ENCODE results near the gene ANXA5.

ANXA5 gene

DNA sequence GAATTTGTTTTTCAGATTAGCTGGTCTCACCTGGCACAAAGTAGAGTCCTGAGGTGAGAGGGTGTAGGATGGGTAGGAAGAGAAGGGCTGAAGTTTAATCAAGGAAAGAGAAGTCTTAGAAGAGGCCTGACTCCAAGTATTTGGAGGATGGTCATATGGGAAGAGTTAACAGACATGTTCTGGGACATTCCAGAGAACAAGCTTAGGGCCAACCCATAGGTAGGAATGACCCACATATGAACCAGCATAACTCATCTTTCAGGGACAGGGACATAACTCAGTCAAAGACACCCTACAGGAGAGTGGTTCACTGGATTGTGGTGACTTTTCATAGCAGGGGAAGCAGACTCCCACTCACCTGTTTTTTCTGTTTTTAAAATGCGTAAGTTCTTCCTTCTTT is 27.9 kb upstream of the ANXA5 start:
- no peaks in the 10 kb centered on the region for H3K4me1 Mint-ChIP-seq
- ATAC-seq: no peak
- no peak overlapping the region for H3K4me3 Mint-ChIP-seq
- no peaks in the 10 kb centered on the region for H3K9me3 Mint-ChIP-seq
- H3K36me3 Mint-ChIP-seq: no peaks in the 10 kb centered on the region
- no peak overlapping the region for H3K27ac Mint-ChIP-seq
- H3K27me3 Mint-ChIP-seq: no peaks in the 10 kb centered on the region

DNA sequence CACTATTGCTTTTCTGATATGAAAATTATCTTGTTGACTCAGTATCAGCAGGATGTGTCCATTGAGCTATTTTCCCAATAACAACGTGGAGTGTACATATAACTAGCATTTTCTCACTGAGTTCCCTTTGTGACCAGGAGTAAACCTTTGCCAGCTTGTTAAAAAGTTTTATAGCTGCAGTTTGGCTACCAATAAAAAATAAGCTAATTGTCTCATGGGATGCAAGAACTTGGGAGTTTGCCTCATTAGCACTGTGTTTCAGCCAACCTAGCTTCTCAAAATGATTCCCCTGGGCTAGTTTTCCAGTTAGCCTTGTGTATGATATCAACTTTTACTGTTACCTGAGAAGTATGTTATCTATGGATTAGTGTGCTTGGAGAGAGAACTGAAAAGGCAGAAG is 24.9 kb upstream of the ANXA5 start:
- no peaks in the 10 kb centered on the region for H3K4me1 Mint-ChIP-seq
- H3K27ac Mint-ChIP-seq: no peak overlapping the region
- H3K4me3 Mint-ChIP-seq: no peak overlapping the region
- H3K9me3 Mint-ChIP-seq: no peaks in the 10 kb centered on the region
- H3K27me3 Mint-ChIP-seq: no peaks in the 10 kb centered on the region
- ATAC-seq: no peak
- H3K36me3 Mint-ChIP-seq: no peaks in the 10 kb centered on the region

- Mint-ChIP-seq H3K36me3 (no peaks in the 10 kb centered on the region), H3K4me1 (no peaks in the 10 kb centered on the region), H3K9me3 (no peaks in the 10 kb centered on the region), H3K27ac (no peak overlapping the region), H3K4me3 (no peak overlapping the region), H3K27me3 (peaks cover 10% of the 10 kb centered on the region)
- no peak for ATAC-seq
Observed at GRCh38 chr4:121720109-121720508, 23.3 kb upstream of the ANXA5 start.

- no peaks in the 10 kb centered on the region for H3K4me1 Mint-ChIP-seq
- H3K4me3 Mint-ChIP-seq: no peak overlapping the region
- H3K36me3 Mint-ChIP-seq: no peaks in the 10 kb centered on the region
- H3K9me3 Mint-ChIP-seq: no peaks in the 10 kb centered on the region
- peaks cover 28% of the 10 kb centered on the region for H3K27me3 Mint-ChIP-seq
- H3K27ac Mint-ChIP-seq: no peak overlapping the region
- ATAC-seq: no peak
Observed at GRCh38 chr4:121717680-121718237, 21.0 kb upstream of the ANXA5 start.

DNA sequence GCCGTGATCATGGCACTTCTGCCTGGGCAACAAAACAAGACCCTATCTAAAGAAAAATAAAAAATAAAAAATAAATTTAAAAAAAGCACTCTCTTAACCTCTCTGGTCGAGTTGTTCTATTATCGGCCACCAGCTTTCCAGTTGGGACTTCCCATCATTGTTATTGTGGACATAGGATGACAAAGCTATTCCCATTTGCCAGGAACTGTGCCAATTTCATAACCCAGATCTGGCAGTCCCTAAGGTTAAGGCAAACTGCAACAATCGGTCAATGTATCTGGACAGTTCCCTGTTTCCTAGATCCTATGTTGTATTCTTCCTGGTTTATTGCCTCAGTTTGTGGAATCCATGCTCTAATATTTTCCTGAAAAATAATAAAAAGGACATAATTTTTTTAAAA is 17.8 kb upstream of the ANXA5 start:
- Mint-ChIP-seq H3K27me3 (peaks cover 53% of the 10 kb centered on the region), H3K36me3 (no peaks in the 10 kb centered on the region), H3K9me3 (no peaks in the 10 kb centered on the region), H3K4me1 (peaks cover 9% of the 10 kb centered on the region), H3K4me3 (no peak overlapping the region), H3K27ac (no peak overlapping the region)
- no peak for ATAC-seq

DNA sequence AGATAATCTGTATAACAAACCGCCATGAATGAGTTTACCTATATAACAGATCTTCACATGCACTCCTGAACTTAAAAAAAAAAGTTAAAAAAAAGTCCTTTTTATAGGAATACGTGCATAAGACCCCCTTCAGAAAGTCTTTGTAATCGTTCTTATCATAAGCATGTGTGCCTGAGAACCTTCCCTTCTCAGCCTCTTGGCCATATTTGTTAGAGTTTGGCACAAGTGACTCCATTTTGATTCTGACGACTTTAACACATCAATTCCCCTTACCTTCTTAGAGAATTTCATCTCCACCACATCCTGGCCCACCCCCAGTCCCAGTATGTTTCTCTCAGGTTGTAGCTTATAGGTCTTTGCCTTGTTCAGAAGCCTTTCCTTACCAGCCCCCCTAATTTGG is 16.0 kb upstream of the ANXA5 start:
- Mint-ChIP-seq H3K4me1 (peaks cover 9% of the 10 kb centered on the region), H3K4me3 (no peak overlapping the region), H3K9me3 (no peaks in the 10 kb centered on the region), H3K27me3 (peaks cover 71% of the 10 kb centered on the region), H3K27ac (no peak overlapping the region), H3K36me3 (no peaks in the 10 kb centered on the region)
- ATAC-seq: no peak

DNA sequence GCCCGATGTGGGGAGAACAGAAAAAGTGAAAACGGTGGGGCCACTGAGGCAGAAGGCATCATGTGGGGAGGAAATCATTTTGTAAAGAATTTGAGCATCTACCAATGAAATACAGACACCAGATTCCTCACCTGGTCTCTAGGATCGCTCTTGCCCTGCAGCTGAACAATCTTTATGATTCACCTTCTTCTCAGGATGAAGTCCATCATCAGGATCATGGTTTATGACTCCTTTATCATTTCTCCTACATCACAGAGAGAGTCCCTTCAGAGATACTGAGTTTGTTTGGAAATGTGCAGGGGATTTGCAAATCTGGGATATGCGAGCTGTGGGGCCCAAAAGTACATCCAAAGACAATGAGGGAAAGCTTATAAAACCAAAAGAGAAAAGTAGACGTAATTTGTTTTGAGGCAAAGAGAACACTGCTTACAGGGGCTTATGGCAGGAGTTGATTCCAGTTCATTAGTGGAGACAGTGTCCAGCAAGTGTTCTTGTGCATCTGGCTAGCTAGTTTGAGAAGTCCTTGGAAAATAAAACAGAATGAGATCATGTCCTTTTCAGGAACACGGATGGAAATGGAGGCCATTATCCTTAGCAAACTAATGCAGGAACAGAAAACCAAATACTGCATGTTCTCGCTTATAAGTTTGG is 15.3 kb upstream of the ANXA5 start:
- peak overlapping the region; percentile 27 for H3K27ac Mint-ChIP-seq
- H3K27me3 Mint-ChIP-seq: peaks cover 78% of the 10 kb centered on the region
- H3K4me1 Mint-ChIP-seq: peaks cover 9% of the 10 kb centered on the region
- no peaks in the 10 kb centered on the region for H3K9me3 Mint-ChIP-seq
- peak overlapping the region; percentile 18 for H3K4me3 Mint-ChIP-seq
- no peaks in the 10 kb centered on the region for H3K36me3 Mint-ChIP-seq
- ATAC-seq: no peak

DNA sequence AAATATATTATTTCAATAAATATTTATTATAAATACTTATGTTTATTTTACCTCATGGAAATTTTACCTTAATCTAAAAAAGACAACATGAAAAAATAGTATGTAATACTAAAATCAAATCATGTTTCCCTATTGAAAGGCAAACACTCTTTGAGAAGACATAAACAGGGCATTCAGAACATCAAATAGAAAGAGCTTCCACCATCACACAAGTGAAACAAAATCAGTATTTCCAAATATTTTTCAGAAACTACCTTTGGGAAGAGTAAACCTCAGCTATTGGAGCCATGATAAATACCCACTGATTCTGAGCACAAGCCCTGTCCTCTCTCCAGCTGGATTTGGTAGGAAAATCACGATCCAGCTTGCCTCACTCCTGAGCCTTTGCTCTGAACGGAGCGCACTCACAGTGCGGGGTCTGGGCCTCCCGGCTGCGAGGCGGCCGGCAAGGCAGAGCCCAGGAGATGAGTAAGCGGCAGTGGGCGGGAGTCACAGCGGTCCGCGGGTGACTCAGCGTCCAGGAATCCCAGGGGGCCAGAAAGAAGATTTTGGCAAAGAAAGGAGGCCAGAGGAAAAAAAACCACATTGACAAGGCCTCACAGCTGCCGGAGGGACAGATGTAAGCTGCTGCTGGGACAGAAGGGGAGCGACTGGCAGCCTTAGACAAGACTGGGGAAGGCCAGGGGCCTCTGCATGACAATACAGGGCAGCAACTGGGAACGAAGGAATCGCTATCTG is 14.7 kb upstream of the ANXA5 start:
- H3K27ac Mint-ChIP-seq: peak overlapping the region; percentile 27
- no peaks in the 10 kb centered on the region for H3K36me3 Mint-ChIP-seq
- H3K4me3 Mint-ChIP-seq: peak overlapping the region; percentile 18
- peaks cover 9% of the 10 kb centered on the region for H3K4me1 Mint-ChIP-seq
- no peaks in the 10 kb centered on the region for H3K9me3 Mint-ChIP-seq
- peaks cover 85% of the 10 kb centered on the region for H3K27me3 Mint-ChIP-seq
- ATAC-seq: peak; percentile 91

GRCh38 chr4:121709766-121710405 is 13.1 kb upstream of the ANXA5 start:
- Mint-ChIP-seq H3K4me3 (no peak overlapping the region), H3K27ac (no peak overlapping the region), H3K36me3 (no peaks in the 10 kb centered on the region), H3K27me3 (peaks cover 76% of the 10 kb centered on the region), H3K9me3 (no peaks in the 10 kb centered on the region), H3K4me1 (peaks cover 9% of the 10 kb centered on the region)
- no peak for ATAC-seq

DNA sequence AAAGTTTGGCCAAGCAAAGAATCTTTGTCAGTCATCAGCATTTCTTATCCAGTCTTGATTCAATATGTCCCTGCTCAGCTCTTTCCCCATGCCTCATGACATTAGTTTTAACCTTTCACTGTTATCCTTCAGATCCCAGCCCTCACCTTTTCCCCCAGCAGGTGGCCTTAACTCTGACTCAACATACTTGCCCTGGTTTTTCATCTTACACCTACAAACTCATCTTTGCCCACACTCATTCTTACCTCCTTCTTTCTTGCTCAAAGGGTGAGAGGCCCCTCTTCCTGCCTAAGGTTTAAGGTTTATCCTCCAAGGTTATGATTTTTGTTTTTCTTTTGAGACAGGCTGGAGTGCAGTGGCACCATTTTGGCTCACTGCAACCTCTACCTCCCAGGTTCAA is 10.6 kb upstream of the ANXA5 start:
- no peaks in the 10 kb centered on the region for H3K36me3 Mint-ChIP-seq
- no peak for ATAC-seq
- no peak overlapping the region for H3K4me3 Mint-ChIP-seq
- no peak overlapping the region for H3K27ac Mint-ChIP-seq
- no peaks in the 10 kb centered on the region for H3K9me3 Mint-ChIP-seq
- H3K27me3 Mint-ChIP-seq: peaks cover 57% of the 10 kb centered on the region
- peaks cover 9% of the 10 kb centered on the region for H3K4me1 Mint-ChIP-seq

GRCh38 chr4:121706595-121707021 is 9.8 kb upstream of the ANXA5 start:
- Mint-ChIP-seq H3K27ac (no peak overlapping the region), H3K4me1 (peaks cover 3% of the 10 kb centered on the region), H3K36me3 (no peaks in the 10 kb centered on the region), H3K27me3 (peaks cover 49% of the 10 kb centered on the region), H3K4me3 (no peak overlapping the region), H3K9me3 (no peaks in the 10 kb centered on the region)
- no peak for ATAC-seq

GRCh38 chr4:121705521-121705920 is 8.7 kb upstream of the ANXA5 start:
- no peak overlapping the region for H3K27ac Mint-ChIP-seq
- ATAC-seq: no peak
- H3K4me1 Mint-ChIP-seq: no peaks in the 10 kb centered on the region
- H3K36me3 Mint-ChIP-seq: no peaks in the 10 kb centered on the region
- no peak overlapping the region for H3K4me3 Mint-ChIP-seq
- H3K9me3 Mint-ChIP-seq: no peaks in the 10 kb centered on the region
- H3K27me3 Mint-ChIP-seq: peaks cover 45% of the 10 kb centered on the region

DNA sequence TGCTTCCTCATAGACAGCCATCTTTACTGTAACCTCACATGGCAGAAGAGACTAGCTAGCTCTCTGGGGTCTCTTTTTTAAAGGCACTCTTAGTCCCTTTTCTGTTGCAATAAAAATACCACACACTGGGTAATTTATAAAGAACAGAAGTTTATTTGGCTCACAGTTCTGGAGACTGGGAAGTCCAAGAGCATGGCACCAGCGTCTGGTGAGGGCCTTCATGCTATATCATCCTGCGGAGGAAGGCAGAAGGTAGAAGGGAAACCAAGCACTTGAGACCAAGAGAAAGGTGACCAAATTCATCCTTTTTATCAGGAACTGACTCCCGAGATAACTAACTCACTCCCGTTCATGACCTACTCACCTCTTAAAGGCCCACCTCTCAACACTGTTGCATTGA is 5.4 kb upstream of the ANXA5 start:
- Mint-ChIP-seq H3K9me3 (no peaks in the 10 kb centered on the region), H3K27me3 (peaks cover 11% of the 10 kb centered on the region), H3K27ac (no peak overlapping the region), H3K36me3 (no peaks in the 10 kb centered on the region), H3K4me1 (peaks cover 18% of the 10 kb centered on the region), H3K4me3 (no peak overlapping the region)
- no peak for ATAC-seq

DNA sequence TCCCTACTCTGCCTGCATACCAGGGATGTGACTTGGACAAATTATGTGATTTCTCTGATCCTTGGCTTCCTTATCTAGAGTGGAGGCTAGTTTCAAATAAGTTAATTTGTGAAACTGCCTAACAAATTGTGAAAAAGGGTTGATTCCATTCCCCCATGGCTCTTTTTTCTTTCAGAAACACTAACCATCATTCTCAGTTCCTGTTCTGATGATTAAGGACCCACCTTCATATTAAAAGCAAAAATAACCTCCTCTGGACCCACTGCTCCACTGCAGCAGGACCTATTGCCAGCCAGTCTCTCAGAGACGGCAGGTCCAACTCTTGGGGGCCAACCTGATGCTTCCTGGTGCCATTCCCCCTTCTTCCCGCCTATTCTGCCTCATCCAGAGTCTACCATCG is 4.5 kb upstream of the ANXA5 start:
- no peak overlapping the region for H3K27ac Mint-ChIP-seq
- no peaks in the 10 kb centered on the region for H3K9me3 Mint-ChIP-seq
- peaks cover 3% of the 10 kb centered on the region for H3K27me3 Mint-ChIP-seq
- ATAC-seq: no peak
- no peaks in the 10 kb centered on the region for H3K36me3 Mint-ChIP-seq
- H3K4me3 Mint-ChIP-seq: no peak overlapping the region
- peaks cover 20% of the 10 kb centered on the region for H3K4me1 Mint-ChIP-seq

GRCh38 chr4:121698236-121698671 is 1.5 kb upstream of the ANXA5 start:
- no peak overlapping the region for H3K27ac Mint-ChIP-seq

More at GRCh38 chr4:121698236-121698671, 1.5 kb upstream of the ANXA5 start:
- no peak for ATAC-seq
- Mint-ChIP-seq H3K4me3 (no peak overlapping the region), H3K36me3 (no peaks in the 10 kb centered on the region), H3K4me1 (peaks cover 27% of the 10 kb centered on the region), H3K27me3 (no peaks in the 10 kb centered on the region), H3K9me3 (no peaks in the 10 kb centered on the region)

Measured in stimulated activated memory B cell treated with anti-CD40 and anti-IgM and Interleukin-4, amounts not matched to agents 10 μg/mL and 1 μg/mL and 100 μg/mL, for 72 hours (primary cell).